GM10847 (cell line): ENCODE results near the gene CLDN14.

Source experiments
- POLR2A ChIP-seq: IDR thresholded peaks from 2 replicates; pipeline ENCODE4 v1.6.1; 2011; ENCODE audit not compliant: insufficient read length; ENCODE audit errors: extremely low read depth

Gene CLDN14

DNA sequence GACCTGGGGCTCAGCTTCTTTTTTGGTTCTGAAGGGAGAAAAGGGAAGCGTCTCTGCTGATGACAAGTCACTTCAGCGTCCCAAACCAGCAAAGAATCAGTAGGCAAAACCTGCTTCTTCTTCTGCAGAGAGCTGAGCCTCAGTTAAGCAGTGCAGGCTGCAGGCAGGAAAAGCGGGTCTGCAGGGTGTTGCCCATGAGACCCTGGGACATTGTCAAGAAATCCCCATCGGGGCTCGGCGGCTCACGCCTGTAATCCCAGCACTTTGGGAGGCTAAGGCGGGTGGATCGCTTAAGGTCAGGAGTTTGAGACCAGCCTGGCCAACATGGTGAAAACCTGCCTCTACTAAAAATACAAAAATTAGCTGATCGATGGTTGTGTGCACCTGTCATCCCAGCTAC, 16.7 kb downstream of the CLDN14 start:
- TF ChIP-seq POLR2A: no peak

- no peak for TF ChIP-seq POLR2A
Measured at GRCh38 chr21:36461918-36462486, 17.9 kb downstream of the CLDN14 start.

GRCh38 chr21:36461277-36461917, 18.5 kb downstream of the CLDN14 start:
- no peak for TF ChIP-seq POLR2A

DNA sequence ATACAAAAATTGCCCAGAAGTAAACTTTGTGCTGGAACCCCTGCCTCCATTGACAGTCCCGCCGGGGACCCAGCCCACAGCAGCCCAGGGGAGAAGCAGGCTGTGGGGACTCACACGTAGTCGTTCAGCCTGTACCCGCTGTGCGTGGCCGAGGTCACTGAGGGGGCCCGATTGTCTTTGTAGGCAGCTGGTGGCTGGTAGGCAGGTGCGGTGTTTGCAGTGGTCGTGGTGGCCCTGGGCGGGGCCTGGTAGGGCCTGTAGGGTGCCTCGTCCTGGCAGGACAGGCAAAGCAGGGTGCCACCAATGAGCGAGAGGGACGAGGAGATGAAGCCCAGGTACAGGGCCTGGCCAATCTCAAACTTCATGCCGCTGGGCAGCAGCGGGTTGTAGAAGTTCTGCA, 19.1 kb downstream of the CLDN14 start:
- no peak for TF ChIP-seq POLR2A

DNA sequence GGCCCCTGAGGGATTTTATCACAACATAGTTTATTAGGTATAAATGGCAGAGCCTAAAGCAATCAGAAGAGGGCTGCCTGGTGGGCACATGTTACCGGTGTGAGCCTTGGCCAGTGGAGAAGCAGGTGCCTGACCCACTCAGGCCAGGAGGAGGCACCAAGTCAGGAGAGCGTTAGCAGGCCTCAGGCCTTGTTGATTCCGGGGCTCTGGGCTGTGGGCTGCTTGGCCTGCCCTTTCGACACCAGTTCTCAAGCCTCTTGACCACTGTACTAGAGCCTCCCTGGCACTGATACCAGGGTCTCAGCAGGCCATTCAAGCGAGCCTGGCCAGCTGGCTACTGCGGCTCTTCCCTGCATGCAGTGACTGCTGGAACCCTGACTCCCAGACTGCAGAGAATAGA, 20.8 kb downstream of the CLDN14 start:
- no peak for TF ChIP-seq POLR2A

GRCh38 chr21:36456729-36457414, 23.1 kb downstream of the CLDN14 start:
- TF ChIP-seq POLR2A: no peak

- no peak for TF ChIP-seq POLR2A
Measured at GRCh38 chr21:36454706-36455105, 25.2 kb downstream of the CLDN14 start.

GRCh38 chr21:36454093-36454531, 25.8 kb downstream of the CLDN14 start:
- TF ChIP-seq POLR2A: no peak

- TF ChIP-seq POLR2A: no peak
Measured at GRCh38 chr21:36452281-36452825, 27.6 kb downstream of the CLDN14 start.

GRCh38 chr21:36451506-36451905, 28.4 kb downstream of the CLDN14 start:
- no peak for TF ChIP-seq POLR2A

GRCh38 chr21:36450511-36450910, 29.4 kb downstream of the CLDN14 start:
- TF ChIP-seq POLR2A: no peak

DNA sequence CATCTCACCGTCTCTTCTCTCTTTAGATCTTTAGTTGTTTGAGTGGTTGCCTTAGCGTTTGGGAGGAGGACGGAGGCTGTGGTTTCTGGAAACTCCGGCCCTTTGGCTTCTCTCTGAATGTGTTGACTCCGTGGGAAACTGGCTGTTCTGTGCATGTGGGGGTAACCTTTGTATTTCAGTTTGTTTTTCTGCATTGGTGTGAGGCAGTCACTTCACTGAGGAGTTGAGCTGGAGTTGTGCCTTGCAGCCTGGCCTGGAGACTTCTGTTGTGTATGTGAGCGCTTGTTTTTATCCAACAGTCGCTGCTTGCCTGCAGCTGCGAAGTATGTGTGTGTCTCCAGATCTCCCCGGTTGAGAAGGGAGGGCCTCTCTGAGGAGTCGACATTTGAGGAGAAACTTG, 33.6 kb downstream of the CLDN14 start:
- TF ChIP-seq POLR2A: no peak

GRCh38 chr21:36441715-36442114, 38.2 kb downstream of the CLDN14 start:
- no peak for TF ChIP-seq POLR2A

- TF ChIP-seq POLR2A: no peak
Measured at GRCh38 chr21:36437745-36438128, 42.2 kb downstream of the CLDN14 start.

- TF ChIP-seq POLR2A: no peak
Measured at GRCh38 chr21:36436829-36437744, 42.8 kb downstream of the CLDN14 start.
